K562 treated with DMSO at 1 percent for 12 hours (cell line): ENCODE measurements around the gene OR10D3. TPM values are rescaled to one million over a fixed set of nuclear protein-coding genes. Genes with fewer than 3 reads are reported as not detected.

Experiments used
- total RNA-seq: library from RNA; unstranded; fragments of 300-600 nt; gene quantifications from 2 replicates; pipeline ENCODE4 v1.2.3, GENCODE V29; 2022; ENCODE audit not compliant: insufficient read depth

OR10D3 gene, protein sequence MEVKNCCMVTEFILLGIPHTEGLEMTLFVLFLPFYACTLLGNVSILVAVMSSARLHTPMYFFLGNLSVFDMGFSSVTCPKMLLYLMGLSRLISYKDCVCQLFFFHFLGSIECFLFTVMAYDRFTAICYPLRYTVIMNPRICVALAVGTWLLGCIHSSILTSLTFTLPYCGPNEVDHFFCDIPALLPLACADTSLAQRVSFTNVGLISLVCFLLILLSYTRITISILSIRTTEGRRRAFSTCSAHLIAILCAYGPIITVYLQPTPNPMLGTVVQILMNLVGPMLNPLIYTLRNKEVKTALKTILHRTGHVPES
- total RNA-seq = 0.16 TPM in 1 of 2 replicates, not detected in the other

DNA sequence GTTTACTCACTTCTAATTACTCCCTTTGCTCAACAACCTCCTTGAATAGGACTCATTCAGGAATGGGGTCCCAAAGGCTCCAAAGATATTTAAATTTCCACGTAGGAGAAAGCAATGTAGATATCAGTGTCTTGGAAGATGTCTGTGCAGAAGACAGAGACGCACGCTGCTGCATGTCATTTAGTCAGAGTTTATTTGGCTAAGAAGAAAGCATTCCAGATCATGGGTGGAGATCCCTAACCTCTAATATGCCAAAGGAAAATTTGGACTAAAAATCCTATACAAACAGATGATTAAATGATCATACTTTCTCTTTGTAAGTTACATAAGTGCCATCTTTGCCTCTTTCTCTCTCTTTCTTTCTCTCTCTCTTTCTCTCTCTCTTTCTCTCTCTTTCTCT is at the start of gene OR10D3:
OR10D3 (plus strand) TSS at position 278 of the 400 bp plus-strand sequence. CDS start 1,925 bp downstream, outside the sequence.

Other genes starting within 250 kb of the OR10D3 start
- not detected in 2 replicates for gene OR4D5, start 243.7 kb upstream of the OR10D3 start, total RNA-seq
- not detected in 2 replicates for gene OR6T1, start 239.5 kb upstream of the OR10D3 start, total RNA-seq
- gene OR10S1, start 205.6 kb upstream of the OR10D3 start, total RNA-seq = not detected in 2 replicates
- not detected in 2 replicates for gene OR10G6, start 188.2 kb upstream of the OR10D3 start, total RNA-seq
- gene OR10G4, start 170.3 kb upstream of the OR10D3 start, total RNA-seq = not detected in 2 replicates
- not detected in 2 replicates for gene OR10G9, start 160.3 kb upstream of the OR10D3 start, total RNA-seq
- not detected in 2 replicates for gene OR10G8, start 156.5 kb upstream of the OR10D3 start, total RNA-seq
- not detected in 2 replicates for gene OR10G7, start 142.0 kb upstream of the OR10D3 start, total RNA-seq
- 8.2 and 19.6 TPM in 2 replicates for gene VWA5A, start 67.9 kb upstream of the OR10D3 start, total RNA-seq
- gene OR8G1, start 57.8 kb downstream of the OR10D3 start, total RNA-seq = not detected in 2 replicates
- 0.98 and 3.2 TPM in 2 replicates for gene OR8G5, start 73.0 kb downstream of the OR10D3 start, total RNA-seq
- 0.81 TPM in 1 of 2 replicates, not detected in the other for gene OR8D1, start 130.6 kb downstream of the OR10D3 start, total RNA-seq
- gene OR8D2, start 136.9 kb downstream of the OR10D3 start, total RNA-seq = not detected in 2 replicates
- not detected in 2 replicates for gene OR8B2, start 201.2 kb downstream of the OR10D3 start, total RNA-seq
- not detected in 2 replicates for gene OR8B3, start 215.7 kb downstream of the OR10D3 start, total RNA-seq
- not detected in 2 replicates for gene OR8B4, start 241.5 kb downstream of the OR10D3 start, total RNA-seq